Left cardiac atrium (tissue), 4 donors: ENCODE measurements around the gene THTPA. TPM values are rescaled to one million over a fixed set of nuclear protein-coding genes. Genes with fewer than 3 reads are reported as not detected.

ENCODE experiments used
- ATAC-seq, 2 donors: fragments of 200-7000 bp; cut with Tn5 transposase; one replicate each; pipeline ENCODE4 v1.9.1; 2020; ENCODE audit warnings: mild to moderate bottlenecking in 2 of 2, moderate library complexity in 2 of 2
- DNase-seq: peaks from one replicate; pipeline ENCODE4 v3.0.0-alpha.2; 2020
- intact Hi-C, 2 donors: fragments of 100-400 bp; cut with DNase I; formaldehyde crosslinking; loops; one replicate each; pipeline versions ENCODE4 v1.14.1 to v1.15.1; 2022 to 2023
- long read RNA-seq: library from polyadenylated mRNA; unstranded; transcript quantifications from one replicate; pipeline ENCODE4 v2.0.0, GENCODE V29; 2021
- total RNA-seq, 2 donors: library from RNA; stranded (reverse); fragmentation: NEBNext Ultra II Directional; extraction: Animal tissue kit (Norgen Biotek cat#: 25700); gene quantifications; one replicate each; pipeline ENCODE4 v1.2.1, GENCODE V29; 2021
- donor health status: DM: no; HTN: yes; CAD: no.
- donor health status: DM: no; HTN: yes; CAD: no; lungs with severe emphysema.
- donor health status: DM: yes; HTN: yes; CAD: no.
- donor health status: Dilated cardiomyopathy.

Gene THTPA, protein sequence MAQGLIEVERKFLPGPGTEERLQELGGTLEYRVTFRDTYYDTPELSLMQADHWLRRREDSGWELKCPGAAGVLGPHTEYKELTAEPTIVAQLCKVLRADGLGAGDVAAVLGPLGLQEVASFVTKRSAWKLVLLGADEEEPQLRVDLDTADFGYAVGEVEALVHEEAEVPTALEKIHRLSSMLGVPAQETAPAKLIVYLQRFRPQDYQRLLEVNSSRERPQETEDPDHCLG
- total RNA-seq: 10 to 100 TPM; 17.3 to 18.9 TPM
- long read RNA-seq, transcript THTPA-201 (2 exons, 2,860 nt): minor isoform, 9 of 23 reads
- long read RNA-seq, transcript THTPA-205 (2 exons, 571 nt): major isoform, 11 of 23 reads
- long read RNA-seq, partial matches to known transcripts: 0 of 23 reads
- long read RNA-seq, other reads (novel, unspliced or antisense): 0 of 23 reads

- intact Hi-C loops: loop anchor here in 1 of 2 donors (5.0 kb wide), 1 partner anchor 444 kb away; no protein-coding TSS in a partner anchor
- peak; percentile 95 for ATAC-seq
- peak; percentile 97 for DNase-seq
Measured at GRCh38 chr14:23555882-23556699, at the start of gene THTPA. Gene THTPA, plus strand, starts transcription at chr14:23556271. Its CDS starts 487 bp downstream, at chr14:23556758.

GRCh38 chr14:23512156-23512555, 43.9 kb upstream of the THTPA start:
- ATAC-seq: no peak
- DNase-seq: no peak
- intact Hi-C loops: no loop called here

DNA sequence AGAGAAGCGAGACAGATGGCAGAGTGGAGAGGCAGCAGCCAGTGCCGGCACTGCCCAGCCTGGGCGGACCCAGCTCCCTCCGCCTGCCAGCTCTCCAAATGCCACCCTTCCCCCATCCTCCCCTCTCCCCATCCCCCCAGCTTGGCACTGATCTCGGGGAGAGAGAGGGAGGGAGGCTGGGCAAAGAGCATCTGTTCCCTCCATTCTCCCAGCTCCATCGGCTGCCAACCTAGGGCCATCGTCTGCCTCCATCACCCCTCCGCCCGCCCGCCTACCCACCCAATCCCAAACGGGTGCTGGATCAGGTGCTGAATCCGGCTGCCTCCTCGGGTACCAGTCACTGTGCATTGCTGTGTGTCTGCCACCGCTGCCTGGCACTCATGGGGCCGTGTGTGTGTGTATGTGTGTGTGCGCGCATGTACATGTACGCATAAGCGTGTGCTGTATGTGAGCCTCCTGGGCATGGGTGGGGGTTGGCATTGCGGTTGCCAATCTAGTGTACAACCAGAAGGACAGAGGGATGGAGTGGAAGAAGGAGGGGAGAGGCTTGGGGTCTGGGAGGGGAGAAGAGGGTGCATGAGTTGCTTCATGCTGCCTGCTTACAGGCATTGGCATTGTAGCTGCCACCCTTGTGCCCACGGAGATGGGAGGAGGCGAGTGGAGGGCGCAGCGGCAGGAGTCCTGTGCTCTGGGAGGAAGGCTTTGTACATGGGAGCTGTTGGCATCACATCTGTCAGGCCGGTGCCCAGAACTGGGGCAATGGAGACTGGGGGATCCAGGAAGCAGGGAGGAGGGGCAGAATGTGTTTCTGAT, 42.9 kb upstream of the THTPA start:
- intact Hi-C loops: no loop called here
- DNase-seq (no peak), ATAC-seq (no peak)

- no peak for ATAC-seq
- DNase-seq: no peak
- intact Hi-C loops: no loop called here
Measured at GRCh38 chr14:23513818-23514643, 42.0 kb upstream of the THTPA start.

DNA sequence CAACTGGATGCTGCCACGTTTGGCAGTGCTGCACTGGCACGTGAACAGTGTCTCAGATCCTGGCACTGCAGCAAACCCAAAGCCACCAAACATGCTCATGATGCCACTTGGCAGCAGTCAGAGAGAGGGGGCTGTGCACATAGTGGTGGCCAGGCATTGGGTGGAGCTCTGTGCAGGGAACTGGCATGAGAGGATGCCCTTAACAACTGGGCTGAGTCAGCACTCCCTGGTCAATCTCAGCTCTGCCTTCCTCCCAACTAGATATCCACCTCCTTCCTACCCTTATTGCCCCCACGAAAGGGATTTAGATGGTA, 41.5 kb upstream of the THTPA start:
- intact Hi-C loops: no loop called here
- ATAC-seq (peak in 1 of 2 donors; percentile 58), DNase-seq (no peak)

DNA sequence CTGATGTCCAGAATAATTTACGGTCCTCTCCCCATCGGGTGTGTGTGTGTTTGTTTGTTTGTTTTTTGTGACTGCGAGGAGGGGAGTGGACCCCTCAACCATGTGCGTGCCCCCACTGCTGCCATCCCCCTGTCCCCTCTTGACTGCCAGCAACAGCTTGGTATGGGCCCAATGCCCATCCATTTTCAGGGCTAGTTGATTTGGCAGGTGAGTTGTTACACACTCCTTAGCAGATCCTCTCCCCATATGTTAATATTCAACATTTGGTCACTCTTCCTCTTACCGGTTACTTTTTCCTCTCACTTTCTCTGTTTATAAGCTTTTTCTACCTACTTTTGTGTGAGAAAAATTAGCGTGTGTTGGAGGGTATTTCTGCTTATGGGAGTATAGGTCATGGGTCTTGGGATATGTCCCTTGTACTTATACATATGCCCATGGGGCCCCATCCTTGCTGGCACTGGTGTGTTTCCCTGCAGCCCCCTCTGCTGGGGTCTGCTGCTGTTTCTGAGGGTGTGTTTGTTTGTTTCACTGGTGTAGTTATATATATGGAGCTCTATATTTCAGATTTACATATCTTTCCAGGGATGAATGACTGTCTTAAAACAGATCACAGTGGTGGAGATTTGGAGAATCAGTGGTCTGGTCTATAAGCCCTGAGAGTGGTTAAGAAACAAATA, 38.3 kb upstream of the THTPA start:
- no peak for DNase-seq
- intact Hi-C loops: no loop called here
- ATAC-seq: no peak

GRCh38 chr14:23518709-23519108, 37.4 kb upstream of the THTPA start:
- intact Hi-C loops: no loop called here
- DNase-seq (no peak), ATAC-seq (peak in 1 of 2 donors; percentile 17)

DNA sequence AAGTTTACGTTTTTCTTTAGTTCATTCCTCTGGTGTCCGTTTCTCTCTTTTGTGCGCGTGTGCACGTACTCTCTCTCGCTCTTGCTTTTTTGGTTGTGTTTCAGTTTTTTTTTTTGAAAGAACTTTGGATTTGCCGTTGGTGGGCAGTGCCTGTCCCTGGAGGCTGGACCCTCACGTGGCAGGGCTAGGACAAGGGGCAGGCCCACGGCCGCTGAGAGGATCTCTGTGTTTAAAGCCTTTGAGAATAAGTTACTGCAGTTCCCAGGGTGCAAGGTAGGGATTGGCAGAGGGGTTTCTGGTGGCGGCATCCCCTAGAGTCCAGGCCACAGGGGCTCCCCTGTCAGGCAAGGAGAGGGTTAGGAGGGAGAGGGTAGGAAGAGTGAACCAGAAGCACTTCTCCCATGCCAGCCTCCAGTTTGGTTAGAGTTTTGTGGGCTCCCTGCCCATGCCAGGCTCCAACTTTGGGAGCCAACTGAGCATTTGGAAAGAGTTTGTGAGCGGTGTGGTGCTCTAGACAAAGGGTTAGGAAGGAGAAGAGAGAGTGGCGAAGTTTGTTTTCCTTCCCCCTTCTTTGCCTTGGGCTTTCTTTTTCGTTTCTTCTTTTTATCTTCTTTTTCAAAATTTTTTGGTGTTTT, 35.1 kb upstream of the THTPA start:
- ATAC-seq: no peak
- no peak for DNase-seq
- intact Hi-C loops: no loop called here

- intact Hi-C loops: no loop called here
- ATAC-seq: no peak
- DNase-seq: no peak
Measured at GRCh38 chr14:23521785-23522640, 34.1 kb upstream of the THTPA start.

GRCh38 chr14:23522643-23523198, 33.4 kb upstream of the THTPA start:
- no peak for DNase-seq
- intact Hi-C loops: no loop called here
- no peak for ATAC-seq

GRCh38 chr14:23523229-23524016, 32.6 kb upstream of the THTPA start:
- intact Hi-C loops: no loop called here
- no peak for DNase-seq
- no peak for ATAC-seq

DNA sequence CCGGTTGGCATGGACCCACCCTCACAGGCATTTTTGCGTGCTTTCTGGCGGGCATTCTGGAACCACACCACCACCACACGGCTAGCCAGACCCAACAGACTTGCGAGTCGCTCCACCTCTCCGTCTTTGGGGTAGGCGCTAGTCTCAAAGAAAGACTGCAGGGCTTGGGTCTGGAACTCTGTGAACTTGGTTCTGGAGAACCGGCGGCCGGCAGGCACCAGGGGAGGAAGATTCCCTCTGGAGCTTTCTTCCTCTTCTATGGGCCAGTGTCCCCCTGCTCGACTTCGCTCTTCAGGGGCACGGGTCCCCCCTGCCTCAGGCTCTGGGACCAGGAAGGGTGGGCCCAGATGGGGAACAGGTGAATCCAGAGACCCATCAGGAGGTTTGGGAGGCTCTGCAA, 31.1 kb upstream of the THTPA start:
- intact Hi-C loops: loop anchor here in 1 of 2 donors (5.0 kb wide), 1 partner anchor 33 kb away; no protein-coding TSS in a partner anchor
- DNase-seq (no peak), ATAC-seq (no peak)

- no peak for ATAC-seq
- no peak for DNase-seq
- intact Hi-C loops: loop anchor here in 1 of 2 donors (5.0 kb wide), 1 partner anchor 33 kb away; no protein-coding TSS in a partner anchor
Measured at GRCh38 chr14:23525611-23526010, 30.5 kb upstream of the THTPA start.

DNA sequence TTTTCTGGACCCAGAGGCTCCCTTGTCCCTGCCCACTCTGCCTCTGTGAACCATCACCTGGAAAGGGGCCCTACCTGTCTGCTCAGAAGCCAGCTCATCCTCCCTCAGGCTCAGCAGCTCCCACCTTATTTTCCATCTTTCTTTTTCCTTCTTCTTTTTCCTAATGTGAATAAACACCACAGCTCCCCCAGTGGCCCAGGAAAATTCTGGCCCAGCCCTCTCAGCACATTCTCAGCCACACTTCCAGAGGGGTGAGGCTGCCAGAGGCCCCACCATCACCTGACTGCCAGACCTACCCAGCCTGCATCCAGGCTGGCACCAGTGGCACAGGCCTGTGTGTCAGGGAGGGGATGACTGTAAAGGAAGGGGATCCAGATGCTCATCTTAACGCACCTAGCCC, 27.5 kb upstream of the THTPA start:
- no peak for DNase-seq
- intact Hi-C loops: loop anchor here in 1 of 2 donors (5.0 kb wide), 1 partner anchor 36 kb away; no protein-coding TSS in a partner anchor
- no peak for ATAC-seq

DNA sequence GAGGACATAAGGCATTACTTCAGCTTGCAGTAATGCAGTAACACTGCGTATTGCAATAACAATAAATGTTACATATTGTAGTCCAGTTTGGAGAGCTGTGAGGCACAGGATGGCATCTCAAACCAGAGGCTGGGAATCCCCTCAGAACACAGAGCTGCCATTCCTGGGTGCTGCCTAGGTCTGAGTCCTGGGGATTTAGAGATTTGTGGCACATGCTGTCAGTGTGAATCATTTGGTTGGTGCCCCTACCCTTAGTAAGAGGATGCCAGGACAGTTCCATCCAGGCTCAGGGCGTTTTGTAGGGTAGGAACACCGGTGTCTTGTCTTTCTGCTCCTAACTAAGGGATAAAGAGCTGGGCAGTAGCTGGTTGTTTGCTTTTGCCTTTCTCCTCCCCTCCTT, 27.1 kb upstream of the THTPA start:
- DNase-seq (no peak), ATAC-seq (no peak)
- intact Hi-C loops: loop anchor here in 1 of 2 donors (5.0 kb wide), 1 partner anchor 37 kb away; no protein-coding TSS in a partner anchor
